ENCODE data around the gene C19orf73. TPM values are rescaled to one million over a fixed set of nuclear protein-coding genes. Genes with fewer than 3 reads are reported as not detected.
A peak's percentile ranks its signal among the peaks of the same experiment; 100 is the strongest.
"Not testable (repeated sequence)": the region's sequence is repeated elsewhere in the genome, so short reads cannot be mapped to it uniquely, and the experiment has no call there.

C19orf73 gene
- total RNA-seq, 1 donor = 0.36 TPM

DNA sequence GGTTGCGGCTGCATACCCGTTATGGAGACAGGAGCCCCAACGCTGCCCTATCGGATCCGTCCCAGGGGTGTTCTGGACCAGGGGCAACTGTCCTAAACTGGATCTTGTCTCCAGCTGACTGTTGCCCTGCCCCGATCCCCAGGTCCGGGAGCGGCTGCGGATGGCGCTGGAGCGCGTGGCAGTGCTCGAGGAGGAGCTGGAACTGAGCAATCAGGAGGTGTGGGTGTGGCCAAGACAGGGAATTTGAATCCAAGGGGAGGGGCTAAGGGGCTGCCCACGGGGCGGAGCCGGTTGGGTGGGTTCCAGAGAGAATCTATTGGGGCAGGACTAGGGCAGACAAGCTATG lies 10.3 kb upstream of the C19orf73 start:
- no peaks in the 10 kb centered on the region for H3K9me3 ChIP-seq (ENCODE audit: low read depth, low read length)
- peak; percentile 74 for DNase-seq (ENCODE audit: insufficient read length, low spot score, missing footprints)
- H3K79me2 ChIP-seq (ENCODE audit: insufficient read depth, low read length) = no peaks in the 10 kb centered on the region
- H2AFZ ChIP-seq (ENCODE audit: low read length) = no peak overlapping the region
- no peaks in the 10 kb centered on the region for H3K36me3 ChIP-seq (ENCODE audit: insufficient read depth, low read length)
- H3K27ac ChIP-seq (ENCODE audit: low read depth, low read length) = no peak overlapping the region
- H3K4me1 ChIP-seq (ENCODE audit: insufficient read depth, low read length) = peaks cover 4% of the 10 kb centered on the region
- peak overlapping the region; percentile 88 for H3K4me2 ChIP-seq (ENCODE audit: insufficient read depth, low read length)
- TF ChIP-seq CTCF (IDR thresholded peaks at IDR 0.05; ENCODE audit: extremely low read depth, low read depth, low read length) = no peak
- H3K4me3 ChIP-seq (ENCODE audit: insufficient read depth, low read length) = peak overlapping the region; percentile 34
- no peaks in the 10 kb centered on the region for H4K20me1 ChIP-seq (ENCODE audit: insufficient read depth, low read length)
- no peaks in the 10 kb centered on the region for H3K27me3 ChIP-seq (ENCODE audit: insufficient read depth, low read length)

- H3K4me1 ChIP-seq (ENCODE audit: insufficient read depth, low read length) = peaks cover 4% of the 10 kb centered on the region
- H3K79me2 ChIP-seq (ENCODE audit: insufficient read depth, low read length) = no peaks in the 10 kb centered on the region
- no peak overlapping the region for H3K27ac ChIP-seq (ENCODE audit: low read depth, low read length)
- no peaks in the 10 kb centered on the region for H4K20me1 ChIP-seq (ENCODE audit: insufficient read depth, low read length)
- peak overlapping the region; percentile 88 for H3K4me2 ChIP-seq (ENCODE audit: insufficient read depth, low read length)
- no peaks in the 10 kb centered on the region for H3K9me3 ChIP-seq (ENCODE audit: low read depth, low read length)
- H3K27me3 ChIP-seq (ENCODE audit: insufficient read depth, low read length) = no peaks in the 10 kb centered on the region
- peak overlapping the region; percentile 69 for H3K4me3 ChIP-seq (ENCODE audit: insufficient read depth, low read length)
- peak; percentile 5 for DNase-seq (ENCODE audit: insufficient read length, low spot score, missing footprints)
- no peaks in the 10 kb centered on the region for H3K36me3 ChIP-seq (ENCODE audit: insufficient read depth, low read length)
- peak overlapping the region; percentile 2 for H2AFZ ChIP-seq (ENCODE audit: low read length)
- no peak for TF ChIP-seq CTCF (IDR thresholded peaks at IDR 0.05; ENCODE audit: extremely low read depth, low read depth, low read length)
Observed at GRCh38 chr19:49128545-49129237, 9.7 kb upstream of the C19orf73 start.

- H3K9me3 ChIP-seq (ENCODE audit: low read depth, low read length) = no peaks in the 10 kb centered on the region
- H2AFZ ChIP-seq (ENCODE audit: low read length) = peak overlapping the region; percentile 97
- peak; percentile 100 for DNase-seq (ENCODE audit: insufficient read length, low spot score, missing footprints)
- H3K4me2 ChIP-seq (ENCODE audit: insufficient read depth, low read length) = peak overlapping the region; percentile 88
- H3K27ac ChIP-seq (ENCODE audit: low read depth, low read length) = no peak overlapping the region
- H3K27me3 ChIP-seq (ENCODE audit: insufficient read depth, low read length) = no peaks in the 10 kb centered on the region
- H4K20me1 ChIP-seq (ENCODE audit: insufficient read depth, low read length) = no peaks in the 10 kb centered on the region
- TF ChIP-seq CTCF (IDR thresholded peaks at IDR 0.05; ENCODE audit: extremely low read depth, low read depth, low read length) = no peak
- H3K36me3 ChIP-seq (ENCODE audit: insufficient read depth, low read length) = no peaks in the 10 kb centered on the region
- H3K79me2 ChIP-seq (ENCODE audit: insufficient read depth, low read length) = no peaks in the 10 kb centered on the region
- peaks cover 4% of the 10 kb centered on the region for H3K4me1 ChIP-seq (ENCODE audit: insufficient read depth, low read length)
- peak overlapping the region; percentile 69 for H3K4me3 ChIP-seq (ENCODE audit: insufficient read depth, low read length)
Observed at GRCh38 chr19:49127674-49128544, 9.0 kb upstream of the C19orf73 start.

- not testable (repeated sequence) for H2AFZ ChIP-seq (ENCODE audit: low read length); H3K4me3 ChIP-seq (ENCODE audit: insufficient read depth, low read length); DNase-seq (ENCODE audit: insufficient read length, low spot score, missing footprints); H3K27me3 ChIP-seq (ENCODE audit: insufficient read depth, low read length); H3K27ac ChIP-seq (ENCODE audit: low read depth, low read length); H3K4me2 ChIP-seq (ENCODE audit: insufficient read depth, low read length); H4K20me1 ChIP-seq (ENCODE audit: insufficient read depth, low read length); H3K36me3 ChIP-seq (ENCODE audit: insufficient read depth, low read length); H3K9me3 ChIP-seq (ENCODE audit: low read depth, low read length); H3K79me2 ChIP-seq (ENCODE audit: insufficient read depth, low read length); H3K4me1 ChIP-seq (ENCODE audit: insufficient read depth, low read length)
Observed at GRCh38 chr19:49127225-49127624, 8.3 kb upstream of the C19orf73 start.

Data from osteoblast (primary cell).